GM19438 (cell line): Measurements from ENCODE around the gene IGF2BP1.
"Not testable (repeated sequence)": the region's sequence is repeated elsewhere in the genome, so short reads cannot be mapped to it uniquely, and the experiment has no call there.

Experiments used
- ATAC-seq: cut with Tn5 transposase; IDR thresholded peaks from one replicate; pipeline ENCODE4 v1.9.1; 2021; ENCODE audit warnings: low read depth; ENCODE audit not compliant: unreplicated experiment

IGF2BP1 gene

GRCh38 chr17:48995304-48995973, 1.7 kb upstream of the IGF2BP1 start:
- ATAC-seq, result no peak

DNA sequence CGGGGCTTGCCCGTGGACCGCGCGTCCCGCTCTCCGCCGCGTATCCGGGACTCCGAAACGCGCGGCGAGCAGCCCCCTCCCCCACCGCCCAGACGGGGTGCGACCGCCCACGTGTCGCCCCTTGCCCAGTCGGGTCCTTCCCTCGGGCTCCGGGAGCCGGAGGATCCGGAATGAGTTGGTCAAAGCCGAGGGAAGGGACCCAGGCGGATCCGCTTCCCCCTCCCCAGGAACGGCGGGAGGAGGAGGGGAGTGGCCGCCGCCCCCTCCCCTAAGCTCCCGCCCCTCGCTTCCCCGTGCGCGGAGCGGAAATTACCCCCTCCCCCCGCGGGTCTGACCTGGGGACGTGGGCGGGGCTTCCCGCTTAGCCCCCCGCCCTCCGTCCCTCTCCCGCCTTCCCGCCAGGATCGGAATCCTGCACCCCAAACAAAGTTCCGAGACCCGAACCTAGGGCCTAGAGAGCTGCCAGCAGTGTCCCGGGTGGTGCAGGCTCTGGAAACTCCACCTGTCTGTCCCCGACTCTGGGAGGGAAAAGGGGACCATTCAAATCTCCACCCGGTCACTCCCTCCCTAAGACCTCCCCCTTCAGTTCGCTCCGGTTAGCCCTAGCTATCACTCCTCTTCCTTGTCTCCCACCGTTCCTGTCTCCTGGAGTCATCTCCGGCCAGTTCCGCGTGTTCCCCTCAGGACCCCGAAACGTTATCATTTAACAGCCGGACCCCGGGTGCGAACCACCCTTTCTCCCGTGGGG, 1.0 kb upstream of the IGF2BP1 start:
- no peak for ATAC-seq

DNA sequence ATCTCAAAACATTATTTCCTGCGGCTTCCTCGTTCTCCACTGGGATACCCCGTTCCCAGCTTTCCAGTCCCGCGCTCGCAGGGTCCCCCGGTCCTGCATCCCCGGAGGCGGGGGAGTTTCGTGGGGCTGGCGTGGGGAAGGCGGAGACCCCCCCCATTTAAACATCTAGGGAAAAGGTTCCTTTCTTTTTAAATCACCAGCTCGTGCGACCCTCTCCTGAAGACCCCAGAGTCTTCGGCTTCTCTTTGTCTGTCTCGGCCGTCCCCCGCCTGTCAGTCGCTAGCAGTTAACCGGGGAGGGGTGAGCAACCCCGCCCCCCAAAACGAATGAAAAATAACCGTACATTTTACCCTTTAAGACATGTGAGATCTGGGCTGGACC, 473 bp upstream of the IGF2BP1 start:
- no peak for ATAC-seq

DNA sequence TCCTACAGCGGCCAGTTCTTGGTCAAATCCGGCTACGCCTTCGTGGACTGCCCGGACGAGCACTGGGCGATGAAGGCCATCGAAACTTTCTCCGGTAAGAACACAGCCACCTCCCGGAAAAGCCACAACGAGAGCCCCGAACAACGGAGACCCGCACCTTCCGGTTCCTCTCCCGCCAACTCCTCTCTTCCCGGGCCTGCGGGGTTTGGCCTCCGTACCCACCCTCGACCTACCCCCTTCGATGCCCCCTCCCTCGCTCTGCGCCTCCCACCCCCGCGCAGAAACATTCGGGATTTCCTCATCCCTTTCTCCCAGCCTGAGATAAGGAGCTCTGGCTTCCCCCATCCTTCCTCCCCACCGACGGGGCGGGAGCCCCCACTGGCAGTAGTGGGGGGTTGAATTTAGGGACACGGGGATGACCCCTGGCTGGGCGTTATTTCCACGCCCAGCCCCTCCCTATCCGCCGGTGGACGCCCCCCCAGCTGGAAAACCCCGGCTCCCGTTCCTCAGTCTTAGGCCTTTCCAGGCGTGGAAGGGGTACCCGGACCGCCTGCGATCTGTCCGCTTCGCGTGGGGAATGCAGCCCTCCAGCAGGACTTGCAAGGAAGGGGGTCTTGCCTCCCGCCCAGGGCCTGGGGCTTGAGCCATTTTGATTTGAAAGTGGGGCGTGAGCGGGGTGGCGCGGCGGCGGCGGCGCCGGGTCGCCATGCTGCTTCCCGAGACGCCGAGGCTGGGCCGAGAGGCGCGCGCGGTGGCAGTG, 822 bp downstream of the IGF2BP1 start:
- ATAC-seq, result no peak

DNA sequence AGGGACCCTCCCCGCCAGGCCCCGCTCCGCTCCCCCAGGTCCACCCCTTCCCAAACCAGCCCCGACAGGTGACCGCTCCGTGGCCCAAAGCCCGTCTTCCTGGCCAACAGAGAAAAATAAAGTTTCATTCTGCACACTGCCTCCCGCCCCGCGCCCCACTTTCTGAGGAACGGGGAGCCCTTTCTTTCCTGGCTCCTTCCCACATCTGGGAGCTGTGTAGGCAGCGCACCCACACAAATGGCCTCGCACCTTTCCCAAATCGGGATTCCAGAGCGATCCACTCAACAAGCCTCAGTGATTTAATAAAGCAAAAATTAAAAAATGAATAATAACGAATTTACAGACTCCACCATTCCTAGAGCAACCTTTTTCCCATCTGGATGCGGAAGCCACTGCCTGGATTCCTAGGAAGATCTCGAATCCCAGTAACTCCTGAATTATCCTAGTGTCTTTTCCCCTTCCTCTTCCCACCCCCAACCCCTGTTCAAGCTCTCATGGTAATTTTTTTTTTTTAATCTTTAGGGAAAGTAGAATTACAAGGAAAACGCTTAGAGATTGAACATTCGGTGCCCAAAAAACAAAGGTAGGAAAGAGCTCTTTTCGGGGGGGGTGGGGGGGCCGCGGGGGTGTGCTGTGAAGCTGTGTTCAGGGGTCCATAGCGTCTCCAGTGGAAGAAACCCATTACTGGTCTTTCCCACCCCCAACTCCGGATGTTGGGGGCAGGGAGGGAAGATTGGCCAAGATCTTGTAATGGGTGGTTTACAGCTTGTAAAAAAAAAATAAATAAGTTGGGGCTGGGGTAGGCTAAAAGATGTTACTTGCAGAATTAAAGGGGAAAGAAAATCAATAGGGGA, 1.6 kb downstream of the IGF2BP1 start:
- no peak for ATAC-seq

- ATAC-seq, result no peak
Observed at GRCh38 chr17:49000943-49001342, 3.8 kb downstream of the IGF2BP1 start.

GRCh38 chr17:49001671-49002070, 4.5 kb downstream of the IGF2BP1 start:
- no peak for ATAC-seq

DNA sequence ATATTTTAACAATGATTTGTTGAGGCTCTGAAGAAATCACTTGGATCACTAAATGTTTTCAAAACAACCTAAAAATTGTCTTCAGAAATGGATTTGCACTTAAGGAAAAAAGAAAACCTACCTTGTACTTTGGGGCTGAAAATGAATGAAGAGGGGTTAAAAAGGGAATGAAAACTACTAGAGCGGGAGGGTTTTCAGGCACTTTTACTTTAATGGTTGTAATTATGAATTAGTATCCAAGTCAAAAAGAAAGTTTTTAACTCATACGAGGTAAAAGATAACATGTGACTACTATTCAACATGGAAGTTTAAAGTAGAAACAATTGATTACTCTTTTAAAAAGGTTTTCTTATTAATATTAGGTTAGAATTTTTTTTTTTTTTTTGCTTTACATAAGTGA, 5.1 kb downstream of the IGF2BP1 start:
- ATAC-seq, result no peak

DNA sequence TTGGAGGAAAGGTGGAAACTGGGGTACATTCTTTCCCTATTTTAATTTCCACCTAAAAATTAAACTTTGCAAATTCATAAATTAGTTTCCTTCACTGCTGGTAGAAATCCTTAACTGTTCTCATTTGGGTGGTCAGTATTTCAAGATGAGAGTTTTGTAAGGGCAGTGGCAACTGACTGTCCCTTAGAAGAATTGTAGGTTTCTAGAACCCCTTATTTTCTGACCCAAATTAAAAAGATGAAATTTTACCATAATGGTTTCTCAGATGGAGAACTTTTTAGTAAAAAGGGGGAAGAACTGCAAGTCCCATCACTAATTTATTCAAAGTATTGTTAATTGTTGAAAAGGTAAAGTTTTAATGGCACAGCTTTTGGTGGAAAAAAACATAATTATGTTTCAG, 5.6 kb downstream of the IGF2BP1 start:
- no peak for ATAC-seq

DNA sequence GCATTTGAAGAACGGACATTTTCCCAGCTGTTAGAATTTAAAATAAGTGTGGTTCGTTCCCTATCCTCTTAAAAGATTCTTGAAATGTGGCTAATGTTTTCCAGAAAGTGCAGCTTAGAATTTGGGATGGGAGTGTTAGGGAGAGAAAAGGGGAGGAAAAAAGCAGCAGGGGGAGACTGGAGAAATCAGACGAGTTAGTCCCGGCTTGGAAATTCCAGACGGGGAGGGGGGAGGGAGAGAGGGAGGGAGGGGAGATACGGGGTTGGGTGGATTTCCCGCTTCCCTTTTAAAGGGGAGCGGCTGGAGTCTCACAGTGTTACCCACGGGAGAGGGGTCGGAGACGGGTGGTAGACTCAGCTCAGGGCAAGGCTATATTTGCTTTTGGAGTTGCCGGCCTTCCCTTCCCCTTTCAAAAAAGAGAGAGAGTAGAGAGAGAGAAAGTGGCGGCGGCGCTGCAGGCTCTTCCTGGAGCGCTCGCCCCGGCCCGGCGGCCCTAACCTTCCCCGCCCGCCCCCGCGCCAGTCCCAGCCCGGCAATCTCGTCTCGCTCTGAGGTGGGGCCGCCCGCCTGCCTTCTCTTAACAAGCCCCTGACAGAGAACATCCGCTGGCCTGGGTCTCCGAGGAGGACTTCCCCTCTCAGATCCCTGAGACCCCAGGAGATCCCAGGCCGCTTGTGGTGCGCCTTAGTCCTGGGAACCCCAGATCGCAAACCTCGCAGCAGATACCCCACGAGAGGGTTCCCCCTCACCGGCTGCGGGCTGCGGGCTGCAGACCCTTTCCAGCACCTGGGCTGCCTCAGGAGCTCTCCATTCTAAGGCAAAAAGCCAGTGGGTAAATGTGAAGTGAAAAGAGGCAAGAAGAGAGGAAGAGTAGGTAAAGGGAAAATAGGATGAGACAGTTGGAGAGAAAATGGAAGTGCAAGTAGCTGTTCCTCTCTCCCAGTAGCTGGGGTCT, 6.6 kb downstream of the IGF2BP1 start:
- ATAC-seq, result no peak

DNA sequence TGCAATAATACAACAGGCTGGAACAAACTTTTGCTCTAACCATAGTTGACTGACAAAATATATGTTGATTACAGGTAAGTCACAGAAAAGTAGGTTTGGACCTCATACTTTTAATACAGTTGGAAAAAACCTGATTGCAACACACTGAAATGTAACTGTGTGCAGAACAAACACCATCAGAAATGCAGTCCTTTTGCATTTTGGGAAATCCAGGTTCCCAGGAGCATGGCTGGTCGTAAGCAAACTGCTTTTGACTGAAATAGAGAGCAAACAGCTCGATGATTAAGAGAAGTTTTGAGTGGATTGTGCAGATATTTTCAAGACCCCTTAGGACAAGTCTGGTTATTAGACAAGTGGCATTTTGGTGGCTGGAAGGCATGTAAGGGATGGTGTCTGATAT, 8.0 kb downstream of the IGF2BP1 start:
- no peak for ATAC-seq

GRCh38 chr17:49008908-49009307, 11.7 kb downstream of the IGF2BP1 start:
- not testable (repeated sequence) for ATAC-seq

DNA sequence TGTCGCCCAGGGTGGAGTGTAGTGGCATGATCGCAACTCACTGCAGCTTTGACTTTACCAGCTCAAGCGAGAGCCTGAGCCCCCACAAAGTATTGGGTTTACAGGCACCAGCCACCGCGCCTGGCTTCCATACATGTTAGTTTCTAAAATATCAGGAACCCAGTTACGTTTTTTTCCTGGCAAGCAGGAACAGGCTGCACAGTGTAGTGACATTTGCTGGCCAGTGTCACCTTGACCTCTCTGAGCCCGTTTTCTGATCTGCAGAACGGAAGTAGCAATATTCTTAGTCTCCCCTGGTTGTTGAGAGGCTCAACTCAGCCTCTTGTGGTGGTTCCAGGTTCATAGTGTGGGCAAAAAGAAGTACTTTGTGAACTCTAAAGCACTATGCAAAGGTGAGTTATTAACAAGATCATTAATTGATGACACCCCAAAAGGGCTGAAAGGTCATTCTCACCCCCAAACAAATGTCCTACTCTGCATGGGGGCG, 15.6 kb downstream of the IGF2BP1 start:
- no peak for ATAC-seq

DNA sequence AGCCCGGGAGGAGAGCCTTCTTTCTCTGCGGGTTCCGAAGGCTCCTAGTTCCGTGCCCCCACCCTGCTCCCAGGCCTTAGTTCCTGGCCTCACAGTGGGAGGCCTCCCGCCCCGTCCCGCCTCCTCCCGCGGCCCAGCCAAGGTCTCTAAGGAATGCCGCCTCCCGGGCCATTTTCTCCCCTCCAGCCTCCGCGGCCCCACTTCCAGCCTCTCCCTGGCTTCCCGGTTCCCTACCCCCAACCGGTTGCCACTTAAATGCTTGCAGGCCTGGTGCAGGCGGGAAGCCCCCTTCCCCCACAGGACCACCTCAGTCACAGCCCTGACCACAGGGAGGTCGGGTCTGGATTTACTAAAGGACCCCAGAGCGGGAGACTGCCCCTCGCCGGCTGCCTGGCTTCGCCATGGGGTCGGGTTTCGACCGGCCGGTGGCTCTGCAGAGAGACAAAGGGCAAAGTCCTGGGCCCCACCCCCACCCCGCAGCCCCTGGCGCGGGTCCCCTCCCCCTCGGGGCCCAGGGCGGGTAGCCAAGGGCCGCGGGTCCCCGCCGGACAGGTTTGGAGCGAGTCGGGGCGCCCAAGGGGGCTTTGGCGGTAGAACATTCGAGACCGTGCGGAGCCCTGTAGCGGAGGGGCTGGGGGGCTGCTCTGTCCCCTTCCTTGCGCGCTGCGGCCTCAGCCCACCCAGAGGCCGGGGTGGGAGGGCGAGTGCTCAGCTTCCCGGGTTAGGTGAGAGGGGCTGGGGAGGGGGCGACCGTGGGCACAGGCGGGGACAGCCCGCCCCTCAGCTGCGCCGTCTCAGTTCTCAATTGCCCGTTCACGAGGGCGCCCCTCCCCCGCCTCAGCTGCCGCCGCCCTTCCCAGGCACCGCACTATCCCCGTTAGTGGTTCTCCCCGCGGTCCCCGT, 16.4 kb downstream of the IGF2BP1 start:
- ATAC-seq, result no peak

GRCh38 chr17:49015179-49015923, 18.2 kb downstream of the IGF2BP1 start:
- no peak for ATAC-seq

DNA sequence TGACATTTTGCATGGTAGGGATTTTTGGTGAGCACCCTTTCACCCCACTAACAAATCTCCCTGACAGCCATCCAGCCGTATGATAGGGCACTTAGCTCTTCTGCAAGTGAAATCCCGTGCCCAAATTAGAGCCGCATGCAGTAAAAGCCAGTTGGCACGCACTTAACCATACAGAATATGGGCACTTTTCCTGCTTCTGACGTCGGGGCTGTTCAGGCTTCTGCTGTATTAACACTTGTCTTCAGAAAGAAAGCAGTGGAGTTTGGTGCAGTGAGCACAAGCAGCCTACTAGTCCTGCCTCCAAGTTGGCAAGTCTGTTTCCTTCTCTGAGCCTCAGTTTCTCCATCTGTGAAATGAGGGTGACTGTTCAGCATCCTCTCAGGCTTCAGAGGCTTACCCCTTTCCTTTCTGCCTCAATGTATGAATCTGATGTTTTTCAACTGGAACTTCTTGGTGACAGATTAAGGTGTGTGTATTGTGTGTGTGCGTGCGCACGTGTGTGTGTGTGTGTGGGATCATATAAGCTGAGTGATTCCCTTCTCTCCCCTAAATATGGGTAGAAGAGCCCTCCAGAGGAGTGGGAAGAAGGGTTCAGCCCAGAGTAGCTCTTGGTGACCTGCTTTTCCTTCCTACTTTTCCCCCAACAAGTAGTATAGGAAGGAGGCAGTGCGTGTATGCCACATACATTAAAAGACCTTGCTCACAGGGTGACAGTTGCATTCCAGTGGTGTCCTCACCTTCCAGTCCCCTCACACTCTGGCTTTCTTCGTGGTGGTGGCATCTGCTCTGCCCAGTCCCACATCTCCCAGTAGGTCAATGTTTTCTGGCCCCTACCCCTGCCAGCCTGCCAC, 19.0 kb downstream of the IGF2BP1 start:
- ATAC-seq, result no peak
